Tibial nerve (tissue), 4 donors: ENCODE measurements around the gene PCLO. TPM values are rescaled to one million over a fixed set of nuclear protein-coding genes. Genes with fewer than 3 reads are reported as not detected.

Experiments used
- DNase-seq, 2 donors: peaks; one replicate each; pipeline ENCODE4 v3.0.0-alpha.2; 2019; ENCODE audit warnings: low spot score in 2 of 2
- H3K27ac ChIP-seq, 4 donors: fragments of 200-600 bp; sonication (generic) in 3 of 4; one replicate each; pipeline ENCODE4 v1.5.1; 2017 to 2019; ENCODE audit warnings: mild to moderate bottlenecking in 1 of 4
- H3K27me3 ChIP-seq, 2 donors: fragments of 200-600 bp; sonication (generic) in 1 of 2; one replicate each; pipeline versions ENCODE4 v1.5.1 to v1.6.0; 2017 to 2019
- H3K36me3 ChIP-seq, 3 donors: fragments of 200-600 bp; sonication (generic); one replicate each; pipeline ENCODE4 v1.5.1; 2018 to 2019
- H3K4me1 ChIP-seq, 4 donors: fragments of 200-600 bp; sonication (generic) in 3 of 4; one replicate each; pipeline ENCODE4 v1.5.1; 2017 to 2019
- H3K4me3 ChIP-seq, 4 donors: fragments of 200-600 bp; sonication (generic) in 3 of 4; one replicate each; pipeline ENCODE4 v1.5.1; 2017 to 2019; ENCODE audit warnings: mild to moderate bottlenecking in 1 of 4, moderate library complexity in 1 of 4
- H3K9me3 ChIP-seq, 4 donors: fragments of 200-600 bp; sonication (generic) in 3 of 4; one replicate each; pipeline ENCODE4 v1.5.1; 2017 to 2019
- CTCF ChIP-seq, 5 experiments: fragments of 200-600 bp in 3 of 5; fragments of 450-650 bp in 2 of 5; sonication (generic) in 3 of 5; IDR thresholded peaks; one replicate each; pipeline ENCODE4 v1.5.1; 2016 to 2019; ENCODE audit warnings: antibody characterized with exemption in 5 of 5, mild to moderate bottlenecking in 3 of 5, moderate library complexity in 2 of 5
- EP300 ChIP-seq, 2 donors: sonication (generic); formaldehyde crosslinking; IDR thresholded peaks; one replicate each; pipeline ENCODE4 v1.6.1; 2017; ENCODE audit warnings: antibody characterized with exemption in 2 of 2, mild to moderate bottlenecking in 1 of 2
- POLR2A ChIP-seq, 2 donors: fragments of 450-650 bp; IDR thresholded peaks; one replicate each; pipeline ENCODE4 v1.6.1; 2017; ENCODE audit warnings: antibody characterized with exemption in 2 of 2, mild to moderate bottlenecking in 2 of 2, moderate library complexity in 2 of 2
- WGBS, 2 donors: methylation state at CpG; one replicate each; pipeline ENCODE4 v1.1.5; 2018; 5-methylcytosine and 5-hydroxymethylcytosine counted together
- total RNA-seq, 4 donors: library from RNA; depleted of rRNA; stranded (reverse); fragments of >200 nt; gene quantifications; one replicate each; pipeline ENCODE4 v1.1.0, GENCODE V29; 2016

The PCLO gene
- total RNA-seq, 4 donors from 2014 or later = under 0.01 to 0.78 (median 0.52) TPM

GRCh38 chr7:83021032-83021431 is 141.7 kb downstream of the PCLO start:
- Histone ChIP-seq H3K4me3 (no peak overlapping the region), H3K4me1 (no peaks in the 10 kb centered on the region), H3K36me3 (no peaks in the 10 kb centered on the region), H3K27me3 (no peaks in the 10 kb centered on the region), H3K9me3 (peaks cover 0 to 6% (median 2%) of the 10 kb centered on the region in 4 donors), H3K27ac (no peak overlapping the region)
- no peak for DNase-seq
- 75 to 93% methylated on average over 1 of the region's 1 CpG for WGBS, 2 donors
- TF ChIP-seq POLR2A (IDR thresholded peaks at IDR 0.05) (no peak), EP300 (IDR thresholded peaks at IDR 0.05) (no peak), CTCF (IDR thresholded peaks at IDR 0.05) (no peak)

GRCh38 chr7:83020161-83020560 is 142.5 kb downstream of the PCLO start:
- no peak for DNase-seq
- Histone ChIP-seq H3K4me3 (no peak overlapping the region), H3K9me3 (peaks cover 0 to 6% (median 2%) of the 10 kb centered on the region in 4 donors), H3K36me3 (no peaks in the 10 kb centered on the region), H3K4me1 (no peaks in the 10 kb centered on the region), H3K27ac (no peak overlapping the region), H3K27me3 (no peaks in the 10 kb centered on the region)
- WGBS, 2 donors = 71 to 92% methylated on average over 1 of the region's 1 CpG
- TF ChIP-seq EP300 (IDR thresholded peaks at IDR 0.05) = no peak
- no peak for TF ChIP-seq CTCF (IDR thresholded peaks at IDR 0.05)
- no peak for TF ChIP-seq POLR2A (IDR thresholded peaks at IDR 0.05)

- no peaks in the 10 kb centered on the region for H3K4me1 ChIP-seq
- 34 to 43% methylated on average over 2 of the region's 2 CpGs for WGBS, 2 donors
- H3K9me3 ChIP-seq = peaks cover 0 to under 1% (median 0%) of the 10 kb centered on the region in 4 donors
These were observed 146.8 kb downstream of the PCLO start for GRCh38 chr7:83015916-83016315.

GRCh38 chr7:83014546-83014945 is 148.1 kb downstream of the PCLO start:
- TF ChIP-seq EP300 (IDR thresholded peaks at IDR 0.05) (no peak), POLR2A (IDR thresholded peaks at IDR 0.05) (no peak), CTCF (IDR thresholded peaks at IDR 0.05) (no peak)
- Histone ChIP-seq H3K4me1 (no peaks in the 10 kb centered on the region), H3K27ac (no peak overlapping the region), H3K27me3 (no peaks in the 10 kb centered on the region), H3K9me3 (no peaks in the 10 kb centered on the region), H3K4me3 (no peak overlapping the region), H3K36me3 (no peaks in the 10 kb centered on the region)
- no peak for DNase-seq
- 76 to 81% methylated on average over 1 of the region's 1 CpG for WGBS, 2 donors

More at GRCh38 chr7:83015916-83016315, 146.8 kb downstream of the PCLO start:
- Histone ChIP-seq H3K4me3 (no peak overlapping the region), H3K27ac (no peak overlapping the region), H3K27me3 (no peaks in the 10 kb centered on the region), H3K36me3 (no peaks in the 10 kb centered on the region)
- TF ChIP-seq POLR2A (IDR thresholded peaks at IDR 0.05) (no peak), CTCF (IDR thresholded peaks at IDR 0.05) (no peak), EP300 (IDR thresholded peaks at IDR 0.05) (no peak)
- DNase-seq = no peak

GRCh38 chr7:83011954-83012353 is 150.7 kb downstream of the PCLO start:
- H3K36me3 ChIP-seq = no peaks in the 10 kb centered on the region
- no peaks in the 10 kb centered on the region for H3K9me3 ChIP-seq
- no peaks in the 10 kb centered on the region for H3K27me3 ChIP-seq
- no peak for DNase-seq
- TF ChIP-seq POLR2A (IDR thresholded peaks at IDR 0.05) (no peak), EP300 (IDR thresholded peaks at IDR 0.05) (no peak), CTCF (IDR thresholded peaks at IDR 0.05) (no peak)
- 83 to 85% methylated on average over 1 of the region's 1 CpG for WGBS, 2 donors
- H3K4me1 ChIP-seq = no peaks in the 10 kb centered on the region
- no peak overlapping the region for H3K4me3 ChIP-seq
- H3K27ac ChIP-seq = no peak overlapping the region
